ENCODE data around the gene CHST2. TPM values are rescaled to one million over a fixed set of nuclear protein-coding genes. Genes with fewer than 3 reads are reported as not detected.
A peak's percentile ranks its signal among the peaks of the same experiment; 100 is the strongest.

The CHST2 gene
- total RNA-seq, 1 donor: 40.2 TPM

DNA sequence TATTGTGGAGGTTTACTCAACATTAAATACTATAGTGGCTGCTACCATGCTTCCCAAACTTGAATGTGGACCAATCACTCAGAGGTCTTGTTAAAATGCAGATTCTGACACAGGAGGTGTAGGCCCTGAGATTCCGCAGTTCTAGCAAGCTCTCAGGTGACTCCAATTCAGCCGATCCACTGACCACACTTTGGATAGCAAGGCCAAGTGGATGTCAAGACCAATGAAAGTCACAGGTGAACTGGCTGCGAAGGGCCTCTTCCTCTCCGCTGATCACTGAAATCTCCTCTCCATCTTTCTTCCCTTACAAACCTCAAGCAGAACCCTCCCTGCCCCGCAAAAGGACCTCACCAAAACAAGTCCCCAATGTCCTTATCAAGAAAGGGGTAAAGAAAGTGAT, 9.2 kb upstream of the CHST2 start:
- no peak for TF ChIP-seq CTCF (IDR thresholded peaks at IDR 0.05; ENCODE audit: insufficient read depth, low read depth, low read length)
- no peak overlapping the region for H3K4me3 ChIP-seq (ENCODE audit: low read depth, low read length)
- no peak for DNase-seq (ENCODE audit: low read depth)

DNA sequence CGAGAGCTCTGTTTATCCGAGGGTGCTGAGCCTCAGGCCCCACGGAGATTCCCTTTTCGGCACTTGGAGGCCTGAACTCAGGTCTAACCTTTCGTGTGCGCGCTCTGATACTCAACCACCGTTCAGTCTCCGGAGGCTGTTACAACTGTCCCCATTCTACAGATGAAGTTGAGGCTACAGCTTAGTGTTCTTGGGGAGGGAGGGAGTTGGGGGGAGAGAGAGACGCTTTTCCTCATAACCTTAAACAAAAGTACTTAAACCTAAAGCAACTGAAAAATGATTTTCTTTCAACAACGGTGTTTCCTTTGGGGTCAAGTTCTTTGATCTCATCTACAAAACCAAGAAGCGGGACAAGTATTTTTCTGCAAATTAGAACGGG, 952 bp upstream of the CHST2 start:
- DNase-seq (ENCODE audit: low read depth): no peak
- peak overlapping the region; percentile 82 for H3K4me3 ChIP-seq (ENCODE audit: low read depth, low read length)
- TF ChIP-seq CTCF (IDR thresholded peaks at IDR 0.05; ENCODE audit: insufficient read depth, low read depth, low read length): no peak

GRCh38 chr3:143119974-143120715, 574 bp downstream of the CHST2 start:
- peak overlapping the region; percentile 82 for H3K4me3 ChIP-seq (ENCODE audit: low read depth, low read length)
- no peak for TF ChIP-seq CTCF (IDR thresholded peaks at IDR 0.05; ENCODE audit: insufficient read depth, low read depth, low read length)
- no peak for DNase-seq (ENCODE audit: low read depth)

DNA sequence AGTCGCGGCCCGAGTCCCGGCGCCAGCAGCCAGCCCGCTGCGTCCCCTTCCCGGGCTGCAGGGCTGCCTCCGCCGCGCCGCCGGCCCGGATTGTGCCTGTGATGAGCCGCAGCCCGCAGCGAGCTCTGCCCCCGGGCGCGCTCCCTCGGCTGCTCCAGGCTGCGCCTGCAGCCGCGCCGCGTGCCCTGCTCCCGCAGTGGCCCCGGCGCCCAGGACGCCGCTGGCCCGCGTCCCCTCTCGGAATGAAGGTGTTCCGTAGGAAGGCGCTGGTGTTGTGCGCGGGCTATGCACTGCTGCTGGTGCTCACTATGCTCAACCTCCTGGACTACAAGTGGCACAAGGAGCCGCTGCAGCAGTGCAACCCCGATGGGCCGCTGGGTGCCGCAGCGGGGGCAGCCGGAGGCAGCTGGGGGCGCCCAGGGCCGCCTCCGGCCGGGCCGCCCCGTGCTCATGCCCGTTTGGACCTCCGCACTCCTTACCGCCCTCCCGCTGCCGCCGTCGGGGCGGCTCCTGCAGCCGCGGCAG, 1.2 kb downstream of the CHST2 start:
- no peak for DNase-seq (ENCODE audit: low read depth)
- no peak for TF ChIP-seq CTCF (IDR thresholded peaks at IDR 0.05; ENCODE audit: insufficient read depth, low read depth, low read length)
- H3K4me3 ChIP-seq (ENCODE audit: low read depth, low read length): peak overlapping the region; percentile 82

- peak; percentile 76 for DNase-seq (ENCODE audit: low read depth)
- TF ChIP-seq CTCF (IDR thresholded peaks at IDR 0.05; ENCODE audit: insufficient read depth, low read depth, low read length): peak; percentile 68
- peak overlapping the region; percentile 82 for H3K4me3 ChIP-seq (ENCODE audit: low read depth, low read length)
These were observed 1.9 kb downstream of the CHST2 start for GRCh38 chr3:143121241-143122088.

- peak overlapping the region; percentile 82 for H3K4me3 ChIP-seq (ENCODE audit: low read depth, low read length)
- no peak for TF ChIP-seq CTCF (IDR thresholded peaks at IDR 0.05; ENCODE audit: insufficient read depth, low read depth, low read length)
- DNase-seq (ENCODE audit: low read depth): no peak
These were observed 2.5 kb downstream of the CHST2 start for GRCh38 chr3:143122089-143122430.
